Psoas muscle (tissue), 8 donors: ENCODE data around the gene TMEM43. TPM values are rescaled to one million over a fixed set of nuclear protein-coding genes. Genes with fewer than 3 reads are reported as not detected.

ENCODE experiments used
- ATAC-seq, 4 donors: fragments of 200-7000 bp; cut with Tn5 transposase; one replicate each; pipeline ENCODE4 v1.9.1; 2020; ENCODE audit warnings: moderate library complexity in 3 of 4, mild to moderate bottlenecking in 2 of 4
- DNase-seq, 2 donors: peaks; one replicate each; pipeline ENCODE4 v3.0.0-alpha.2; 2020
- H3K27ac ChIP-seq: fragments of 200-600 bp; one replicate; pipeline ENCODE4 v1.8.0; 2022
- H3K27me3 ChIP-seq, 3 donors: fragments of 200-600 bp in 1 of 3; one replicate each; pipeline versions ENCODE4 v1.6.1 to v1.8.0; 2013 to 2022; ENCODE audit warnings: low read length in 2 of 3, mild to moderate bottlenecking in 2 of 3, moderate library complexity in 1 of 3; ENCODE audit not compliant: insufficient read depth in 3 of 3
- H3K36me3 ChIP-seq, 2 donors: fragments of 200-600 bp in 1 of 2; one replicate each; pipeline versions ENCODE4 v1.6.1 to v1.8.0; 2013 to 2022; ENCODE audit warnings: low read depth in 1 of 2, mild to moderate bottlenecking in 1 of 2, moderate library complexity in 1 of 2; ENCODE audit not compliant: insufficient read depth in 1 of 2
- H3K4me1 ChIP-seq: fragments of 200-600 bp; one replicate; pipeline ENCODE4 v1.8.0; 2022
- H3K4me3 ChIP-seq: fragments of 200-600 bp; one replicate; pipeline ENCODE4 v1.8.0; 2022; ENCODE audit warnings: mild to moderate bottlenecking
- H3K9me3 ChIP-seq: fragments of 200-600 bp; one replicate; pipeline ENCODE4 v1.8.0; 2022
- CTCF ChIP-seq: fragments of 200-600 bp; IDR thresholded peaks from one replicate; pipeline ENCODE4 v1.8.0; 2022; ENCODE audit warnings: antibody characterized with exemption
- WGBS, 3 donors: extraction: QIAGEN DNeasy Blood & Tissue Kit; methylation state at CpG; one replicate each; pipeline versions ENCODE4 v1.1.6 to v1.1.7; 2013; 5-methylcytosine and 5-hydroxymethylcytosine counted together
- intact Hi-C, 2 donors: fragments of 100-400 bp; cut with DNase I; formaldehyde crosslinking; loops; one replicate each; pipeline versions ENCODE4 v1.11.0 to v1.14.2; 2022
- polyA plus RNA-seq, 3 donors: library from polyadenylated mRNA; stranded (reverse); fragments of 200-250 nt; gene quantifications; one replicate each; pipeline ENCODE4 v1.2.3, GENCODE V29; 2013
- total RNA-seq, 4 donors: library from RNA; stranded (reverse); fragmentation: NEBNext Ultra II Directional in 2 of 4; extraction: Animal tissue kit (Norgen Biotek cat#: 25700) in 2 of 4; gene quantifications; one replicate each; pipeline versions ENCODE4 v1.2.1 to v1.2.4, GENCODE V29; 2021 to 2023
- donor health status: healthy with polysubstance abuse.
- donor health status: DM: no; HTN: no; CAD: no; lungs with moderate emphysema.
- donor health status: Bipolar disorder and iron deficiency.
- donor health status: healthy.
- donor health status: DM: yes; HTN: yes; CAD: no.
- donor health status: DM: no; HTN: no; CAD: no.
- donor health status: DM: no; HTN: no; CAD: no.
- donor health status: DM: yes; HTN: yes; CAD: no.

The TMEM43 gene
- total and polyA plus RNA-seq, 7 donors: 28.2 to 107 (median 41.5) TPM

- WGBS, 3 donors: 79 to 84% (median 81%) methylated on average over 5 of the region's 5 CpGs
- DNase-seq (no peak), ATAC-seq (no peak)
- no peaks in the 10 kb centered on the region for H3K27me3 ChIP-seq
- H3K36me3 ChIP-seq: peaks cover 5 to 54% of the 10 kb centered on the region in 2 donors
- peak overlapping the region; percentile 98 for H3K4me3 ChIP-seq
- no peak for TF ChIP-seq CTCF
- peak overlapping the region; percentile 97 for H3K27ac ChIP-seq
- peaks cover 30% of the 10 kb centered on the region for H3K4me1 ChIP-seq
- intact Hi-C loops: loop anchor here in 1 of 2 donors (5.0 kb wide), 1 partner anchor 50 kb away; the partner anchor contains the start of genes LSM3 and XPC
- H3K9me3 ChIP-seq: no peaks in the 10 kb centered on the region
These were observed 2.1 kb downstream of the TMEM43 start for GRCh38 chr3:14126887-14127505.

DNA sequence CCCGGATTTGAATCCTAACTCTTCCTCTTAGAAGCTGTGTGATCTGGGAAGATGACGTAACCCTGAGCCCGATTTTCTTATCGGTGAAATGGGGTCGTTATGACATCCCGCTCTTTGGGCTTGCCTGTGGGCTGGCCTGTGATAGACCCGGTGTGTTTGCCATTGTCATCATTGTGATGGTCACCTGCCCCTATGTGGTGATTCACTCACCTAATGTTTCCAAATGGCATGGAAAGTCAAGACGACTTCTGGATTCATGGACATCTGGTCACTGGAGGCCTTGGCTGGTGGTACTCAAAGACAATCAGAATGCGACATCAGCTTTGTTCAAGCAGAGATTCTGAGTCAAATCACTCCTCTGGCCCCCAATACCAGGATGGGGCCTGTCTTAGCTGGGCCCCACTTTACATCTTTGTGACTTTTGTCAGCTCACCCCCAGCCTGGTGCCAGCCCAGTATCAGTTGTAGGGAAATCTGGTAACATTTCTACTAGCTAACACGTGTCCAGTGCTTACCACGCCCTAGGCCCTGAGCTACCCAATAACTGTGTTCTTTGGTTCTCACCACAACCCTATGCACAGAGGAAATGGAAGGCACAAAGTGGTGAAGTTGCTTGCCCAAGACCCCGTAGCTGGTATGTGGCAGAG is 2.8 kb downstream of the TMEM43 start:
- Histone ChIP-seq H3K27me3 (no peaks in the 10 kb centered on the region), H3K36me3 (peaks cover 6 to 56% of the 10 kb centered on the region in 2 donors), H3K4me3 (no peak overlapping the region), H3K9me3 (no peaks in the 10 kb centered on the region), H3K4me1 (peaks cover 27% of the 10 kb centered on the region), H3K27ac (peak overlapping the region; percentile 27)
- ATAC-seq: no peak
- DNase-seq: no peak
- 88 to 90% (median 89%) methylated on average over 12 of the region's 12 CpGs for WGBS, 3 donors
- intact Hi-C loops: loop anchor here in 1 of 2 donors (5.0 kb wide), 1 partner anchor 50 kb away; the partner anchor contains the start of genes LSM3 and XPC
- TF ChIP-seq CTCF: no peak

GRCh38 chr3:14128724-14129123 is 3.9 kb downstream of the TMEM43 start:
- ATAC-seq: no peak
- H3K9me3 ChIP-seq: no peaks in the 10 kb centered on the region
- intact Hi-C loops: loop anchor here in 1 of 2 donors (5.0 kb wide), 1 partner anchor 49 kb away; the partner anchor contains the start of genes LSM3 and XPC
- H3K36me3 ChIP-seq: peaks cover 12 to 67% of the 10 kb centered on the region in 2 donors
- H3K4me1 ChIP-seq: peaks cover 18% of the 10 kb centered on the region
- DNase-seq: no peak
- H3K27me3 ChIP-seq: no peaks in the 10 kb centered on the region
- no peak for TF ChIP-seq CTCF
- no peak overlapping the region for H3K27ac ChIP-seq
- 98 to 99% (median 98%) methylated on average over 5 of the region's 5 CpGs for WGBS, 3 donors
- H3K4me3 ChIP-seq: no peak overlapping the region

DNA sequence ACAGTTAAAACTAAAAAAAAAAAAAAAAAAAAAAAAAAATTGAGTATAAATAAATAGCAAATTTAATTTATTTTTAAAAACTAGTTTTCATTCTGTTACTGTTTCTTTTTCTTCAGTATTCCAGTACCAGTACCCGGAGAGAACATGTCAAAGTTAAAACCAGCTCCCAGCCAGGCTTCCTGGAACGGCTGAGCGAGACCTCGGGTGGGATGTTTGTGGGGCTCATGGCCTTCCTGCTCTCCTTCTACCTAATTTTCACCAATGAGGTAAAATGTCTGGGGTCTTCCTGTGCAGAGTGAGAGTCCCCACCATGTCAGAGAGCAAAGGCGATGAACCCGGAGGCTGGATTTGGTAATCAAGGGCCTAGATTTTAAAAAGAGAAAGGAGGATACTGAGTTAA is 4.4 kb downstream of the TMEM43 start:
- DNase-seq (no peak), ATAC-seq (no peak)
- no peak for TF ChIP-seq CTCF
- no peaks in the 10 kb centered on the region for H3K9me3 ChIP-seq
- 93 to 96% (median 94%) methylated on average over 6 of the region's 6 CpGs for WGBS, 3 donors
- peaks cover 12 to 73% of the 10 kb centered on the region in 2 donors for H3K36me3 ChIP-seq
- intact Hi-C loops: loop anchor here in 1 of 2 donors (5.0 kb wide), 1 partner anchor 48 kb away; the partner anchor contains the start of genes LSM3 and XPC
- H3K4me1 ChIP-seq: peaks cover 17% of the 10 kb centered on the region
- H3K4me3 ChIP-seq: no peak overlapping the region
- H3K27me3 ChIP-seq: no peaks in the 10 kb centered on the region
- H3K27ac ChIP-seq: no peak overlapping the region
